HG02571 (cell line): ENCODE results near the gene ALB.

Source experiments
- ATAC-seq: cut with Tn5 transposase; IDR thresholded peaks from one replicate; pipeline ENCODE4 v1.9.1; 2021; ENCODE audit warnings: mild to moderate bottlenecking, moderate library complexity; ENCODE audit not compliant: unreplicated experiment

Gene ALB

DNA sequence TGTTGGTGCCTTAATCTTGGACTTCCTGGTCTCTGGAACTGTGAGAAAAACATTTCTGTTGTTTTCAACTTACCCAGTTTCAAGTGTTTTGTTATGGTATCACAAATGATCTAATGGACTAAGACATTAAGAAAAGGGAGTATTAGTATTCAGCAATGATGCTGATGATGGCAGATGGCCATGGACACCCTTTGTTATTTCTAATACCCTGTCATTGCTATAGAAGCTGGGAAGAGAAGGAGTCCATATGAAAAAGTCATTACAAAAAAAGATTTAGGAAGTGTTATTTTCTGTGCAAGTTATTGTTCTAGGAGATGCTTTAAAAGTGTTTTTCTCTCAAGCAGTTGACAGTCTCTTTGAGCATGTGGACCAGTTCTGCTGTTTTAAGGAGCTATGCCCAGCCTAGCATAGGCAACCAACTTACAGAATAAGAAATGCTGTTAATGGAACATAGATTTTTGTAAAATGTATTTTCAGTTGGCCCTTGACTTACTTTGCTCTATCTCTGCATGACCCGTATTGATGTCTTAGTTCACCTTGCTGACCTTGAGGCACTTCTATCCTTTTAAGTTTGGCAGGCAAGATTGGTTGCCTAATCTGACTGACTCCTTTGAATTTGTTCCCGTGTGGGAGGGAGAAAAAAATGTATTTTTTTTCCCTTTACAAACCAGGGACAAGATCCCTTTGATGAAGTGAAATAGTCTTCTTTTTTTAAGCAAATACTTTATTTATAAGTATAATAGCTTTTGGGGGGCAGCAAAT is 25.9 kb downstream of the ALB start:
- ATAC-seq: no peak

DNA sequence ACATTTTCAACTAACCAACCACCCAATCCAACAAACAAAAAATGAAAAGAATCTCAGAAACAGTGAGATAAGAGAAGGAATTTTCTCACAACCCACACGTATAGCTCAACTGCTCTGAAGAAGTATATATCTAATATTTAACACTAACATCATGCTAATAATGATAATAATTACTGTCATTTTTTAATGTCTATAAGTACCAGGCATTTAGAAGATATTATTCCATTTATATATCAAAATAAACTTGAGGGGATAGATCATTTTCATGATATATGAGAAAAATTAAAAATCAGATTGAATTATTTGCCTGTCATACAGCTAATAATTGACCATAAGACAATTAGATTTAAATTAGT is 27.7 kb downstream of the ALB start:
- no peak for ATAC-seq

DNA sequence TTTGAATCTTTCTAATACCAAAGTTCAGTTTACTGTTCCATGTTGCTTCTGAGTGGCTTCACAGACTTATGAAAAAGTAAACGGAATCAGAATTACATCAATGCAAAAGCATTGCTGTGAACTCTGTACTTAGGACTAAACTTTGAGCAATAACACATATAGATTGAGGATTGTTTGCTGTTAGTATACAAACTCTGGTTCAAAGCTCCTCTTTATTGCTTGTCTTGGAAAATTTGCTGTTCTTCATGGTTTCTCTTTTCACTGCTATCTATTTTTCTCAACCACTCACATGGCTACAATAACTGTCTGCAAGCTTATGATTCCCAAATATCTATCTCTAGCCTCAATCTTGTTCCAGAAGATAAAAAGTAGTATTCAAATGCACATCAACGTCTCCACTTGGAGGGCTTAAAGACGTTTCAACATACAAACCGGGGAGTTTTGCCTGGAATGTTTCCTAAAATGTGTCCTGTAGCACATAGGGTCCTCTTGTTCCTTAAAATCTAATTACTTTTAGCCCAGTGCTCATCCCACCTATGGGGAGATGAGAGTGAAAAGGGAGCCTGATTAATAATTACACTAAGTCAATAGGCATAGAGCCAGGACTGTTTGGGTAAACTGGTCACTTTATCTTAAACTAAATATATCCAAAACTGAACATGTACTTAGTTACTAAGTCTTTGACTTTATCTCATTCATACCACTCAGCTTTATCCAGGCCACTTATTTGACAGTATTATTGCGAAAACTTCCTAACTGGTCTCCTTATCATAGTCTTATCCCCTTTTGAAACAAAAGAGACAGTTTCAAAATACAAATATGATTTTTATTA is 28.3 kb downstream of the ALB start:
- no peak for ATAC-seq

DNA sequence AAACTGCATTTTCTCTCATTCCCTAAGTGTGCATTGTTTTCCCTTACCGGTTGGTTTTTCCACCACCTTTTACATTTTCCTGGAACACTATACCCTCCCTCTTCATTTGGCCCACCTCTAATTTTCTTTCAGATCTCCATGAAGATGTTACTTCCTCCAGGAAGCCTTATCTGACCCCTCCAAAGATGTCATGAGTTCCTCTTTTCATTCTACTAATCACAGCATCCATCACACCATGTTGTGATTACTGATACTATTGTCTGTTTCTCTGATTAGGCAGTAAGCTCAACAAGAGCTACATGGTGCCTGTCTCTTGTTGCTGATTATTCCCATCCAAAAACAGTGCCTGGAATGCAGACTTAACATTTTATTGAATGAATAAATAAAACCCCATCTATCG is 29.1 kb downstream of the ALB start:
- no peak for ATAC-seq

DNA sequence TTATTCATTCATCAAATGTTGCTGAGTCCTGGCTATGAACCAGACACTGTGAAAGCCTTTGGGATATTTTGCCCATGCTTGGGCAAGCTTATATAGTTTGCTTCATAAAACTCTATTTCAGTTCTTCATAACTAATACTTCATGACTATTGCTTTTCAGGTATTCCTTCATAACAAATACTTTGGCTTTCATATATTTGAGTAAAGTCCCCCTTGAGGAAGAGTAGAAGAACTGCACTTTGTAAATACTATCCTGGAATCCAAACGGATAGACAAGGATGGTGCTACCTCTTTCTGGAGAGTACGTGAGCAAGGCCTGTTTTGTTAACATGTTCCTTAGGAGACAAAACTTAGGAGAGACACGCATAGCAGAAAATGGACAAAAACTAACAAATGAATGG is 30.2 kb downstream of the ALB start:
- ATAC-seq: peak; percentile 59

DNA sequence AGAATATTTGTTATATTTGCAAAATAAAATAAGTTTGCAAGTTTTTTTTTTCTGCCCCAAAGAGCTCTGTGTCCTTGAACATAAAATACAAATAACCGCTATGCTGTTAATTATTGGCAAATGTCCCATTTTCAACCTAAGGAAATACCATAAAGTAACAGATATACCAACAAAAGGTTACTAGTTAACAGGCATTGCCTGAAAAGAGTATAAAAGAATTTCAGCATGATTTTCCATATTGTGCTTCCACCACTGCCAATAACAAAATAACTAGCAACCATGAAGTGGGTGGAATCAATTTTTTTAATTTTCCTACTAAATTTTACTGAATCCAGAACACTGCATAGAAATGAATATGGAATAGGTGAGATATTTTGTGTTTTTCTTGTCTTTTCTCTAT is 31.9 kb downstream of the ALB start, which contains the start of gene AFP:
Gene AFP (plus strand): TSS at position 238 of the 400 bp plus-strand sequence. CDS start 42 bp downstream, at position 280.
- ATAC-seq: no peak

DNA sequence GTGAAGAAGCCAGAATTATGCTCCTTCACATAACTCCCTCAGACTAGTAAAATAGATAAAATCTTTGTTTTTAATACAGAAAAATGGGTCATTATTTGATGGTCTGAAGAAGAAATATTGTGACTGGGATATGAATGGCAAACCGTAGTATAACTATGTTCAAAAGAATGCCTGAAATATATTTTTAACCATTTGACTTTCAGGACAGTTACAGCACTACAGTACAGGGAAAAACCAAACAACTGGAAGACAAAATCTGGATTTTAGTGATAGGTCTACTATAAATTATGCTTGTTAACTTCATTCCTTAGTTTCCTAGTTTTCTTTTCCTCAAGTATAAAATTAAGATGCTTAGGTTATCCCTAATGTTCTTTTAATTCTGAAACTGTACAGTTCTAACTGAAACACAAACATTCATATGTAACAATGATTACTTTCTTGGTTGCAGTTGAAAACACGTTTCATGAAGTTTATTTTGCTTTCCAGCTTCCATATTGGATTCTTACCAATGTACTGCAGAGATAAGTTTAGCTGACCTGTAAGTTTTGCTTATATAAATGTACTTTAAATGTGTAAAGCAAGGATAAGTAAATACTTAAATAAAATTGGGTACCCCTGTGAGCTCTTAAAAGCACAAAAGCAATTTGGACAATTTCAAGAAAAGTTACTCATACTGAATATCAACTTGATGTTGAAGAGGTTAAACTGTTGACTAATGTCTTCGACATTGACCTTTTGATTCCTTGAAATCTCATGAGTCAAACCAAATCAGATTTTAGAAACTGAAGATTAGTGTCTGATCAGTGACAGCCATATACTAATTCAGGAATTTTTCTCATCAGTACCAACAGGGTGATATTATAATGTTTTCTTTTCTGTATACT is 32.8 kb downstream of the ALB start:
- no peak for ATAC-seq

DNA sequence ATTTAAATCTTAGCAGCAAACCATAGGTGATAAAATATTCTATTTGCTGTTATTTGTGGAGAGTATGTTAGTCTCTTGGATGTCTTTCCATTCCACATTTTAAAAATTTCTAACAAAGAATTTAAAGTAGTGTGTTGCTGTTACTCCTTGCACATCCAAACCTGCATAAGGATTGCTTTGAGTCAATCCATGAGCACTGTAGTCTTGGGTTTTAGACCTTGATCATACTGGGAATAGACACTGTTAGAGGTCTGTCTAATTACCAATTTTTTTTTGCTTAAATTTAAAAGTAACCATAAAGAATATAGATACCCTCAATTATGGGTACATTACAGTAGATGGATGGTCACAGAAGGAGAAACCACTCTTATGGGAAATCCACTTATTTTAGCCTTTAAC is 33.5 kb downstream of the ALB start:
- no peak for ATAC-seq

DNA sequence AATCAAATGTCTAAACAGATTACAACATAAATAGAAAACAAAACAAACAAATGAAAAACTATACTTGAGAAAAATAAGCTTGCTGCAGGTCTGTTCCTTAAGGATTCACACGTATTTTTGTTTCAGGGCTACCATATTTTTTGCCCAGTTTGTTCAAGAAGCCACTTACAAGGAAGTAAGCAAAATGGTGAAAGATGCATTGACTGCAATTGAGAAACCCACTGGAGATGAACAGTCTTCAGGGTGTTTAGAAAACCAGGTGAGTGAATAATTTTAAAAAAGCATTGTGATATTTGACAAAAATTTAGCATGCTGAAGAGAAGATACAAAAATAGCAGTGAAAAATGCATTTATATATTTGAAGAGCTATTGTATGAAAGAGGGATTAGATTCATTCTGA is 34.0 kb downstream of the ALB start:
- no peak for ATAC-seq

DNA sequence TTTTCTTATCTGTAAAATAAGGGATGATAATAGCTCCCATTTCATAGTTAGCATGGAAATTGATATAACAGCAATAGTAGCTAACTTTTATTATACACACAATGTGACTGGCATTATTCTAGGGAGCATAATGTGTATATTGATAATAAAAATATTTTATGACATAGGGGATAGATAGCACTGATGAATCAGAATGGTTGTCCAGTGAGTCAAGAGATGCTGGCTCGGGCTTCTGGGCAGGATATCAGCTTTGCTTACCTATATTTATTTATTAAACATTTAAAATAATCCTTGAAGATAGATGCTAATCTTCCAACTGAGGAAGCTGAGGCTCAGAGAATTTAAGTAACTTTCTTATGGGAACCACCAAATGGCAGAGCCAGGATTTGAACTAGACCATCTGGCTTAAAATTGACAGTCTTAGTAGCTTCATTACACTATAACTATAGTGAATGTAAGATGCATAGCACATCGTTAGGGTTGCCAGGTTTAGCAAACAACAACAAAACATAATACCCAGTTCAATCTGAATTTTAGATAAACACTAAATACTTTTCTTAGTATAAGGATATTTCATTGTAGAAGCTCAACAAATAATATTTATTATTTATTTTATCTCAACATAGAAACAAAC is 34.6 kb downstream of the ALB start:
- no peak for ATAC-seq

DNA sequence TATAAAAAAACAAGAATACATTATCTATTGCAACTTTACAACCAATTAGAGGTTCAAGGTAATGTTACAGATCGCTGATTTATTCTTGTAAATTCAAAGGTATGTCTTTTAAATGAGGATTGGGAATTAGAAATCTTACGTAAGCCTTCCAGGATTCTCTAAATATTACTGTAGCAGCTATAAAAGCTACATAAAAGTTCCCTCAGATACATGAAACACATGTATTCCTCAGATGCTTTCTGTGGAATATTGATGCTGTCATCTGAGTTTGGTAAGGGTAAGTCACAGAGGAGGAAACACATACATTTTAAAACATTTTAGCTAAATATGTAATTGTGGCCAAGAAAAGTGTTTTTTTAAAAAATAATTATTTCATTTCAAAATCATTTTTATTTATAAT is 35.4 kb downstream of the ALB start:
- ATAC-seq: no peak

DNA sequence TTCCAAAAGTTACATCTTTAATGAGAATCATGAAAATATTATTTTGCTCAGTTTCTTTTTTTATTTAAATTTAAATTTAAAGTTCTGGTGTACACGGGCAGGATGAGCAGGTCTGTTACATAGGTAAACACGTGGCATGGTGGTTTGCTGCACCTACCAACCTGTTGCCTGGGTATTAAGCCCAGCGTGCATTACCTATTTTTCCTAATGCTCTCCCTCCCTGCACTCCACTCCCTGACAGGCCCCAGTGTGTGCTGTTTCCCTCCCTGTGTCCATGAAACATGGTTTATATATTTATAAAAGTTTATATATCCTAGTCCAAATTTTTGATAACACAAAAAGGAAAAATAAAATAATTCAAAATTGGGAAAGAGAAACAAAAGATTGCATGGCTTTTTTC is 35.9 kb downstream of the ALB start:
- ATAC-seq: no peak

DNA sequence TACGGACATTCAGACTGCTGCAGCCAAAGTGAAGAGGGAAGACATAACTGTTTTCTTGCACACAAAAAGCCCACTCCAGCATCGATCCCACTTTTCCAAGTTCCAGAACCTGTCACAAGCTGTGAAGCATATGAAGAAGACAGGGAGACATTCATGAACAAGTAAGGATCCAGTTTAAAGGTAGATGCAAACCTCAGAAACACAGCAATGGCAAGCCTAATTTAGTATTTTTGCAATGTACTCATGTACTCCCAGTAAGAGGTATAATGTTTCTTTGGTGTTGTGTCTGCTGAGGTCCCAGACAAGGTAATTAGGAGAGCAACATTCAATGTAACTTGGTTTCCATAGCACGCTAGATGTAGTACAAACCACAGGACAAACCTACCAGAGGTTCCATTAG is 36.6 kb downstream of the ALB start:
- no peak for ATAC-seq

DNA sequence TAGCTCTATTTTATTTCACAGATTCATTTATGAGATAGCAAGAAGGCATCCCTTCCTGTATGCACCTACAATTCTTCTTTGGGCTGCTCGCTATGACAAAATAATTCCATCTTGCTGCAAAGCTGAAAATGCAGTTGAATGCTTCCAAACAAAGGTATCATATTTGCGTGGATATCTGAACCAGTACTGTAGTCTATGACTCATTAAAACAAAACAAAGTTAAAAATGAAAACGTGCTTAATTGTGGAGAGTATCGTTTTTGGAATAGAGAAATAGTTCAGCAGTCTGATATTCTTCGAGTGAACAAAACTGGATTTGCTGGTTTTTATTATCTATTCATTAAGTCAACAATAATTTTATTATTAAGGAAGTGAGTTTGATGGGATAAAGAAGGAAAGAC is 38.2 kb downstream of the ALB start:
- ATAC-seq: no peak

DNA sequence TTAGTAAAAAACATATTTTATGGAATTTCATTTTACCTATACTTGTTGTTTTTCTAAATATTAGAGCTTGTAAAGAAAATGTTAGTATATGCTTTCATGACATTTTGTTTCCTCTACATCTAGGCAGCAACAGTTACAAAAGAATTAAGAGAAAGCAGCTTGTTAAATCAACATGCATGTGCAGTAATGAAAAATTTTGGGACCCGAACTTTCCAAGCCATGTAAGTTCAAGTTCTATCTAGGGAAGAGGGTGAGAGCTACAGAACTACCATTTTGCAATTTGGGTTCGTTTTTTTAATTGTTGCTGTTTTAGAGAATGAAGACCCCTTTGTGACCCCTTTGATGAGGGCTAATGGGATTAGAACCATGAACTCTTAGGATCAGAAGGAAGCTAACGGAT is 39.1 kb downstream of the ALB start:
- no peak for ATAC-seq

DNA sequence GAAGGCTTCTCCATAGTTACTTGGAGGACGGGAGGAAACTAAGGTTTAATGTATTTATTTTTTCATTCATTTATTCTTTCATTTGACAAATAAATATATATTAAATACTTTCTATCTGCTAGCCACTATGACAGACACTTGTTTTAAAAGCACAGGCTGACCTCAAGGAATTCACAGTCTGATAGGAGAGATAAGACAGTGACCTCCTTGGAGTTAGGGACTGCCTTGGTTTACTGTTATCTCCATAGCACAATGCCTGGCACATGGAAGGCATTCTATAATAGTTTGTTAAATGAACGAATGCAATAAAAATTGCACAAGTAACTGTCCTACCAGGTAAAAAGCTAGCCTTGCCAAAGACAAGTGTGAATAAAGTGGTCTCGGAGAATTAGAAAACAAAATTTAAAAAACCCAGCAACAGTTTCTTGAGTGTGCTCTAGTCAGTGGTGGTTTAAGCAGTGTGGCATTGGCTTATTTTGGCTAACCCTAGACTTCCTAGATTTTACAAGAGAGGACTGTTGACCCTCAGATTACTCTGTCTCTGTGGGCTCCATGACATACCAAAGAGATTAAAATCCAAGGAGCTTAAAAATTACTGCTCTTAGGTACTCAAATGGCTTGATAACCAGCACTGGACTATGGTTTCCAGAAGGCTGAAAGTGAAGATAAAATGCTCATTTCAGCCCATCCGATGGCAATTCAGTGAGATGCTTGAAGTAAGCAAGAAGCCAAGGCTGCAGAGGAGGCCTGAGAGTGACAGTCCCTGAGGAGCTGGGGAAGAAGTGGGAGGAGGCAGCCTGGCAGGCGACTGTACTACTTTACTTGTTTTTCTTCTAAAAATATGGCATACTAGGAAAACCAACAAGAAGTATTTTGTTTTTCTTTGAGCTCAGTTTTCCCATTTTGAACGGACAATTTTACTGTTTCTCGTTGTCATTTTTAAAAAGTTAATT is 41.6 kb downstream of the ALB start:
- no peak for ATAC-seq

DNA sequence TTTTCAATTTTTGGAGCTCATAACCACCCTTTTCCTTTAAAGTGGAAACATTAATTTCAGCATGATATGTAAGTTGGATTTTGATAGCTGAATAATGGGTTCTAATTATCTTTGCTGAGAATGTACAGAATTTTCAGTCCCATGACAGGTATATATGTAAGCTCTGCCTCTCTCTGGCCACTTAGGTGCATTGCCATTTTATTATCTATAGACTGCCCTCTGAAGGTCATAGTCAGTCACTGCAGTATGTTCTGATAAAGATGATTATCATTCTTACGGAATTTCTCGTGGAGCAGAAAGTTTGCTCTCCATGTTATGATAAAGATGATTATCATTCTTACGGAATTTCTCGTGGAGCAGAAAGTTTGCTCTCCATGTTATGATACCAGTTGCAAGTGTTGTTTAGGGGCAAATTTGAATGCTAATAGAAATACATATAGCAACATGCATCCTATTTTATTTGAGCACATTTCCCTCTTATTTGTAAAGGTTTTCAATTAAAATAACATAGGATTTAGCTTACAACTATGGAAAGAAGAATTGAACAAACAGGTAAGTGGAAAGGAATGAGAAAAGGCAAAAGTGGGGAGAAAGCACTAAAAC is 42.4 kb downstream of the ALB start:
- ATAC-seq: peak; percentile 99

DNA sequence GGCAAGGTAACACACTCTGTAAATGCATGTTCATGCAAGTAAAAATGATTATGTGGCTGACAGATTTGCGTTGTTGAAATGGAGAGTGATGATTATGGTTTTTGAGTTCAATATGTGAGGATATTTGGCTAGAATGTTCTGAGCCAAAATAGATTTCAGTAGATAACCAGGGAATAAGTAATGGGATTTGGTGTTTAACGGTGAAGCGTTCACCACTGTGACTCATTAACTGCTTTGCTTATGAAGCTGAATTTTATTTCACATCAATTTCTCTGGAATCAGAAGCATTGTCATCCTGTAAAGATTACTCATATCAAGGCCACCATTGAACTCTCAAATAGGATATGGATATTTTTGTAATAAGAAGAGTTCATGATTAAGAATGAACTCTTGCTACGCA is 43.6 kb downstream of the ALB start:
- ATAC-seq: no peak

DNA sequence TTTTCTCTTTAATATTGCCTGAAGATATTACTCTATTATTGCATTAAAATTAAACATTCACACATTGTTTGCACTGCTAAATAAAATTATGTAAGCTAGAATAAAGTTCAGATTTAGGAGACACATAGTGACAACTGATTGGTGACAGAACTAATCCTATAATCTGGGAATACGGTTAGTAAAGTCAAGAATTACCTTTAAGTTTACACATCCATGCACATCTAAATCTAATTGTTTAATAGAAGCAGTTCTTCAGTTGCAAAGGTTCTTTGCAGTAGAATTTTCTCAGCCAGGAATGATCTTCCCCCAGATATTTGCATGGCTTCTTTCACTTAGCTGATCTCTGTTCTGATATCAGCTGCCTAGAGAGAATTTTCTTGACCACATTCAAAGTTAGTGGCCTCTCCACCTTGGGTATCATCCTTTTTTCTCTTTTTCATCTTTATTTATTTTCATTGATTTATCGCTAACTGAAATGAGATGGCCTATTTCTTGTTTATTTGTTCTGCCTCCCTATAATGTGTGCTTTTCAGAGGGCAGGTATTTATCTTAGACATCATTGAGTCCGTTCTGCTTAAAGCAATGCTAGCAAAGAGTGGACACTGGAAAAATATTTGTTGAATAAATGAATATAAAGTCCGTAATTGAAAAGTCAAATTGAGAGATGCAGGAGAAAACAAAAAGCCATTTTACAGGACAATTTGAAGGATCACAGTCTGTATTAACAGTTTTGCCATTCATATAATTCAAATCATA is 44.5 kb downstream of the ALB start:
- no peak for ATAC-seq
